K562 (cell line): Measurements from ENCODE around the gene PTPRG. TPM values are rescaled to one million over a fixed set of nuclear protein-coding genes. Genes with fewer than 3 reads are reported as not detected.

Source experiments
- KDM1A ChIP-seq, 2 experiments: fragments of 450-650 bp; IDR thresholded peaks; 2 replicates each; pipeline ENCODE4 v1.6.1; 2016; ENCODE audit warnings: mild to moderate bottlenecking in 2 of 2
- MGA ChIP-seq: fragments of 450-650 bp; IDR thresholded peaks from 2 replicates; pipeline ENCODE4 v1.6.1; 2016; ENCODE audit warnings: mild to moderate bottlenecking, moderate library complexity
- ZNF239 ChIP-seq: fragments of 250-450 bp; sonication (Bioruptor Pico); IDR thresholded peaks from 2 replicates; pipeline ENCODE4 v1.4.0; 2020; ENCODE audit warnings: mild to moderate bottlenecking
- polyA plus RNA-seq, 8 experiments: library from polyadenylated mRNA; depleted of rRNA in 4 of 8; stranded (reverse) in 5 of 8; unstranded in 3 of 8; fragments of >200 nt; fragmentation: Nextera tagmentation in 2 of 8; fragmentation: Illumina TruSeq in 1 of 8; extraction: Ambion mirVana in 2 of 8; extraction: Trizol in 1 of 8; gene quantifications; 2 replicates each; pipeline versions ENCODE4 v1.2.1 to v1.2.3, GENCODE V29; 2011 to 2014; ENCODE audit warnings: inconsistent platforms in 1 of 8, missing spikeins in 1 of 8
- total RNA-seq, 7 experiments: library from RNA; depleted of rRNA in 6 of 7; stranded (reverse); fragments of >200 nt in 6 of 7; fragmentation: Illumina TruSeq in 2 of 7; extraction: Trizol in 2 of 7; gene quantifications; 2 replicates each; pipeline versions ENCODE4 v1.2.1 to v1.2.3, GENCODE V29; 2011 to 2021; ENCODE audit warnings: low replicate concordance in 1 of 7

The PTPRG gene
- total and polyA plus RNA-seq, 9 of the 15 experiments (the other 6 are each of a cell fraction or from before 2014, with no cell fraction given): 0.16 TPM; not detected in 8

GRCh38 chr3:62036726-62037125, 475.4 kb downstream of the PTPRG start (continued):
- no peak for TF ChIP-seq ZNF239 (CRISPR knock-in tag)
- no peak for TF ChIP-seq KDM1A (IDR thresholded peaks at IDR 0.05)
- no peak for TF ChIP-seq MGA
- TF ChIP-seq, all 486 proteins: peak for 0
